ENCODE results near the gene ITGA1.
A peak's percentile ranks its signal among the peaks of the same experiment; 100 is the strongest.

ITGA1 gene

DNA sequence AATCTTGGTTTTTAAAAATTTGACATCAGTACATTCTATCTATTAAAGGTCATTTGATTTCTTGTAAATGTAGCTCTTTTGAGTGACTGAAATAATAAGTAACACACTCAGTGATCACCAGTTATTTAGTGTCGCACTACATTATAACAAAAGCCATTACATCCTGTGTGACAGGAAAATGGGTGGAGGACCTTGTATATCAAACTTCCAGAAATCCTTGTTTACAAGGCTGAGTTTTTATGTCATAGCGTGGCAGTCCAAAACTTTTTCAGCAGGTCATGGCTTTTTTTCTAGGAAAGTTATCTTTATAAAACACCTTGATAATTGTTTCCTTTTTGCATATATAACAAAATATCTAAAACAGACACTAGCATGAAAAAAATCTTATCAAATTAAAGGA lies 14.4 kb upstream of the ITGA1 start:
- no peak for FAIRE-seq

DNA sequence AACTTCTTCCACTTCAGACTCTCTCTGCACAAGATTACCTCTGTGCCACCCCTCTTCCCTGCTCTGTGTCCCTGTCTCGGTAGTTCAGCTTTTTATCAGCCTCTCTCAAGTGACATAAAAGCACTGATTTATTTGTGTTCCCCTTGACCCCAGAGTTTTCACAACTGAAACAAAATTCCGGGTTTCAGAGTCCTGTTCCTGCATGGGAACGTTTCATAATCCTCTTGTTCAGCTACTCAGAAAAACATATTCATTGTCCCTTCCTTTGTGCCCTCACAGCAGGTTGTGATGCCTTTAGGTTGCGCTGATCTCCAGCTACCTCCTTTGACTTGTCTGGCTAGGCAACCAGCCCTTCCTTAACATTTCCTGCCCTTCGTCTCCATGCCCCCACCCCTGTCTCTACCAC lies 13.7 kb upstream of the ITGA1 start:
- FAIRE-seq: no peak

DNA sequence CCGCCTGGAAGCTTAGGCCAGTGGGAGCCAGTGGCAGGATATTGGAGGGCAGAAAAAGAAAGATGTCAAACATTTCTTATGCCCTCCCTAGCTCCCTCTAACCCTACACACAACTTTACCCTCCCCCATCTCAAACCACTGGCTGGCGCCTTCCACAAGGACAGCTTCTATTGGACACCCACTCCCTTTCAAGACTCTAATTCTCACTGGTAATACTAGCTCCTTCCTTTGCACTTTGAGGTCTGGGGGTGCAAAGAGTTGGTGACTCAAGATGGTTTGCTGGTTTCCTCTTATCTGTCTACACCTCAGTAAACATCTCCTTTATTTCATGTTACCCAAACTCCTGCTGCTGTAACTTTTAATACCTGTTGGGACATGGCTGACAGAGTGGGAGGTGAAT lies 11.6 kb upstream of the ITGA1 start:
- FAIRE-seq: no peak

DNA sequence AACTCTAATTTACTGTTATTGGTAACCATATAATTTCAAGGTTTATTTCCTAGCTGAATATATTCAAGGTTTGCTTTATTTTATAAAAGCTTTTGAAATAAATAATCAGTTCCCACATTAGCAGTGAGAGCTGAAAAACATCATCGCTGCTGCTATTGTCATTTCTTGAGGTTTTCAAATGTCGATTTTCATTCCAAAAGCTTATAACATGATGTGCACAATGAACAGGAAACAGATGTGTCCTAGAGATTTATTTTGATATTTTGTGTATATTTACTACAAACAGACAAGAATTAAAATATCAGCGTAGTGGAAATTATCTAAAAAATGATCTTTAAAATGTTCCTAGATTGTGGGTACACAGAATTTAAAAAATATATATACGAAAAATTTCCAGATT lies 10.5 kb upstream of the ITGA1 start:
- no peak for FAIRE-seq

DNA sequence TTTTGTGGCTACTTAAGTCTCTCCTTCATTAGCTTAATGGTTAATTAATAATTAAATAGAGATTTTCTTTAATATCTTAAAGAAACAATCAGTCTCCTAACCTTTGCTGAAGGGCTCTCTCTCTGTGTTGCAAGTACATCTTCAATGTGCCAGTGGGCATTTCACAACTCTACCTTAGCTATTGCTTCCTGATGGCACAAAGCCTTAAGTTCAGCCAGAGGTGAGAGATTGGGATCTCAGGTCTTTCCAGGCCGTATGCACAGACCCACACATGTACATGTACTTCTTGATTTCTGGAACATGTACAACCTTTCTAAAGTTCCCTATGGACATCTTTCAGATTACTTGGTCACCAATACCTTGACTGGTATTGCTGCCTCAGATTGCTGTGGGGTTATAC lies 8.9 kb upstream of the ITGA1 start:
- no peak for FAIRE-seq

DNA sequence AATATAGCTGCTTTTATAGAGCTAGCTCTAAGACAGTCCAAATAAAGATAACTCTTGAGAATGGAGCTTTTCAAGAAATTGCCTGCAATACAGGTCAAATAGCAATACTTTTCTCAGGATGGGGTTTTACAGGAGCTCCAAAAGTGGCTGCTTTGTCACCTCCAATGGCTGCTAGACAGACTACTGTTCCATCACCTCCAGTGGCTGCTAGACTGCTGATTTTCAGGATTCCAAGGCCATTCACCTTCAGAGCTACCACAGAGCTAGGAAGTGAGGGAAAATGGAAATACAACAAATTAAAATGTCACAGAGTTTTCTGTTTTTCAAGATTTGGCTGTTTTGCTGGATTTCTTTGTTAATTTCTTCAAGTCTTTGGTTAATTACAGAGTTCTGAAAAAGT lies 8.5 kb upstream of the ITGA1 start:
- no peak for FAIRE-seq

DNA sequence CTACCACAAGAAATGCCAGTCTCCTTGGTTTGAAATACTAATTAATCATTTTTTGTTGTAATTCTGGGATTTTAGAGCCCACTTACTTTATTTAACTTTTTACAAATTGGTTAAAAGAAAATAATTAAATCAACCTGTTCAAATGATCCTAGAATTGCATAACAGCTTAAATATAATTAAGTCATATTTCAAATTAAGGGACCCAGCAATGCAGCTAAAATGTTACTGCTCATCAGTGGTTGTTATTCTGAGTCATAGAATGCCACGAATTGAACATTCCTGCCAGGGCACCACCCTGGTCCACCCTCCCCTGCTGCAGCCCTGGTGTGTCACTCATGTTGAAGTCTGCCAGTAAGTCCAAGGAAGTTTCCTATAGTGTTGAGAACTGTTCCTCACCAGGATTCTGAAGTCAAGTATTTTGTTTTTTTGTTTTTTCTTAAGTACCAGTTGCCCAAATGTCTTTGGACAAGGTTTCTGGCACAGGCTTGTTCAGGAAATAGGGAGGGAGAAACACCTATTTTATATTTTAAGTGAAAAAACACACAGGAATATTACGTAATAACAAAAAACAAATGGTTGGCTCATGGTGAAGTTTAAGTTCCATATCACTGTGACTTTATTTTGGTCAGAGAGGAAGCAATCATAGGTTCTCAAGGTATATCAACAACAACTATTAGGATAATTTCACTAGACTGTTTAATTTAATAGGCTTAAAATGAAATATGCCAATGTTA lies 4.3 kb upstream of the ITGA1 start:
- FAIRE-seq: no peak

DNA sequence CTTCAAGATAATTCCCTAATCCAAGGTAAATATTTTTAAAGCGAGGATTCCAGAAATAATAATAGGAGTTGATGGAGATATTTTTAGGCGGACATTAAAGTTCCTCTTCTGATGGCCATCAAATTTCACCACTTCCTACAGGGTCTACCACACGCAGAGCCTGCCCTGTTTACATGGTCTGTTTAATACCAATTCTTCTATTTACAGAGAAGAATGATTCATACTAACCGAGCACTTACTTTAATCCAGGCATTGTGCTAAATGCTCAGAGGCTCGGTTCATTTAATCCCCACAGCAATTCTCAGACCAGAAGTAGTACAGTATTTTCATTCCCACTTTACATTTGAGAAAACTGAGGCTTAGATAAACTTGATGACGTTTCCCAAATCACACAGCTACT lies 3.0 kb upstream of the ITGA1 start:
- no peak for FAIRE-seq

DNA sequence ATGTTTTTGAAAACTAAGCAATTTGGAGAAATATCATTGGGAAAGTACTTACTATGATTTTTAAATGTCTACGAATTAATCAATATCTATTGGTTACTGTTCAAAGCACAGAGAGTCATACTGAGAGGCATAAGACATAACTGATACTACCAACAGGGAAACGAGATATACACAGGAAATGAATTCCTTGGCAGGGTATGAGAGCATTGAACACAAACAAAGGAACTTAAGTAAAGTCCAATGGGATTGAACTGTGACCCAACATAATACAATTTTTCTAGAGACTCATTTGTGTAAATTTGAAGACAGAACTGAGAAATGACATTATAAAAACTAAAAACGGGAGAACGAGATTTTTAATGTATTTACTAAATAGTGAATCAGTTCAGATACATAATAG lies 1.3 kb upstream of the ITGA1 start:
- no peak for FAIRE-seq

DNA sequence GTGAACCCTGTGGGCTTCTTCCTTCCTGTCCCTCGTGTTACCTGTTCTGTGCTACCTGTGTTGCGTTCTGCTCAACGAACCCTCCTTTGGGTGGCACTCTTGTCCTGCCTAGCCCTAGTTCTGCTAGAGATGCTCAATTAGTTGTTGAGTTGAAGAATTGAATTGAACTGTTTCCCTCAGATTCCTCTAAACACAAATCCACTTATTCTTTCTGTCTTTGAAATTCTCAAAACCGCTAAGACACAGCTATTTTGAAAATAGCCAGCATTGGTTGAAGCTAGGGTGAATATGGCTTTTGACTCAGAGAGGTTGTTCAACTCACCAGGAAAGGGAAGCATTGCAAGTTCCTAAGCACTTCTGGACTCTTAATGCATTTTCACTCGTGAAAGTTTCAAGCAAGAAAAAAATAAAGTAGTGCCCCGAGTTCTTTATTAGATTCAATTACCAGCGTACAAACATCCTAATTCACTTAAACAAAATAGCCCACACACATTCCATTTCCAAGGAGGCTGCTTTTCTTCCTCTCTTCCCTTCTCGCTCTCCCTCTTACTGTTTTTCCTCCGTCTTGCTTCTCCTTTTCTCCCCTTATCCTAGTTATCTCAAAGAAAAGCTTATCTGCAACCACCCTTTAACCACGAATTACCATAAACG lies 642 bp upstream of the ITGA1 start:
- no peak for FAIRE-seq

DNA sequence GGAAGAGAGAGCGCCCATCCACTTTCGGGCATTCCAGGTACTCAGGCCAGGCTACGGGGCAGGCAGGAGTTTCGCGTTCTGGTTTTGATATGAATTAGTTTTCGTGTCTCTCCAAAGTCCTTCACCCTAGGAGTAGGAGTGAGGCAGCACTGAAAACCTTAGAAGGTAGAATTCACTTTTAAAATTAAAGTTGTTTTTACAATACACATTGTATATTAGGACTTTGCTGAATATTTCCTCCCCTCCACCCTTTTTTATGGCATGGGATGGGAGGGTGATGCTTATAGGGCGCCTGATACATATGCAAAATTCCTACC lies 747 bp downstream of the ITGA1 start:
- FAIRE-seq: no peak

DNA sequence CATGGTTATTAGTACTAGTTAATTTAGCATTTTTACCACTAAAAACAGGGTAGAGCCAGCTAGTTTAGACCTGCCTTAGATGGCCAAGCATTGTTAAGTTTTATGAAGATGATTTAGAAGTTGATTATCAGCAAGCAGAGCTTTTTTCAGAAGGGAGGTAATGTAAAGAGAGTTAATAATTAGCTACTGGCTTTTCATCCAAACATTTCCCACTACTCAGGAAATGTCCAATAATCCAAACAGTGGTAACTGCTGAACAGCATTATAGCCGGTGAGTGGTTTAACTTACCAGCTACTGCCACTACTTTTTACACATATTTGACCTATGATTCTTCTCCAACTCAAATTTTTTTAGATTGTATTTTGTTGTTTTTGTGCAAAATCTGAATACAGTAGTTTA lies 1.7 kb downstream of the ITGA1 start:
- no peak for FAIRE-seq

DNA sequence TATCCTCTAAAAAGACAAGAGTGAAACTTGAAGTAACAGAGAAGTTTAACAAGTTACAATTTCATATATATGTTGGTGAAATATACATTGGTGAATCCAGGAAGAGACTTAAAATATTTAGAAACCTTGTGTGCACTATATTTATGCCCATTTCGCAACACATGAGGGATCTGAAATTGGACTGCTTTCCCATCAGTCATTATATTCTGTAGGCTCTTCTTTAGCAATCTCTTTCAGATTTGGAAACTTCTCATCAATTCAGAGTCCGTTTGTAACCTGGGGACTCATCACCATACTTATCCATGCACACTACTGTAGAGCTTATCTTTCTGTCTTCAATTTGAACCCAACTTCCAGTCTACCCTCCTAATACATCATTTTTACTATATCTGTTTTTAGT lies 2.1 kb downstream of the ITGA1 start:
- no peak for FAIRE-seq

DNA sequence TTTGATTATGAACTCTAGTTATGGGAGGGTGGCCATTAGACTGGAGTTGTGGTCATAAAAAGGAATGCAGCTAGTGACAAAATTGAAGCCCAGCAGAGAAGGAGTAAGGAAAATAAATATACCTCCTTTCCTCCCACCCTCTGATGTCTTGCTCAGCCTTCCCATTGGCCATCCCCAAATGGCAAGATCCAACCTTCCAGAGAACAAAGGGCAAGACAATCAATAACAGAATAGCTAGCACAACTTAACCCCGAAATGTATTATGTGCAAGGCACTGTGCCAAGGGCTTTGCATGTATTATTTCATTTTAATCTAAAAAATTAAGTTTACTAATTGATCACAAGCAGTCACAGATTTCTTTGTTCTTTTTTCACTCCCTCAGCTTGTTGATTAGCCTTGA lies 3.6 kb downstream of the ITGA1 start:
- FAIRE-seq: no peak

DNA sequence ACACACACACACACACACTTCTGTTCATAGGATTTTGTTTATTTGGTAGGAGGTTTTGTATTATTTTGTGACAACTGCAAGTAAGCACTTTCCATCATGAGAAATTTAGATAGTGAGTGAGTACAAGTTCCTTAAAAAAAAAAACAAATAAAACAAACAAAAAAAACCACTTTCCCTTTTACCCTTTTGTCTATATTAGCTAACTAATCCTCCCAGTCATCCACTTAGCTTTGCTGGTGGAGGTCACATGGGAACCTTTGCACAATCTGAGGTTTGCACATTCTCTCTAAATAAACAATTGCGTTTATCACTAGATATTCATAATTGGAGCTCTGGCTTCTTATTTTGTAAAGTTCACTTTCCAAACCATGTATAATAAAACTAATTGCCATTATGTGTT lies 6.8 kb downstream of the ITGA1 start:
- FAIRE-seq: no peak

DNA sequence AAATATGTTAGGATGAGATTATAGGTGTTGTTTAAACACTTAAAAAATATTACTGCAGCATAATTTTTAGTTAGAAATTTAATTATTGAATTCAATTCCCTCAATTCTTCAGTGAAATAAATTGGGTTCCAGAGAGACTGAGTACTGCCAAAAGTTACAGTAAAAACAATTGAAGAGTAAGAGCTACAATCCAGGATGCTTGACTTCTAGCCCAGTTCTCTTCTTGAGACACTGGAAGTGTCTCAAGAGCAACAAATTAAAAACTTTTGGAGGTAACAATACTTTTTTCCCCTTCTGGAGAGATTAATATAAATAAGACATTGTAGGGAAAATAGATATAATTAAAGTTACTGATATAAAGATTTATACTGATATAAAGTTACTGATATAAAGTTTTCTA lies 8.3 kb downstream of the ITGA1 start:
- no peak for FAIRE-seq

DNA sequence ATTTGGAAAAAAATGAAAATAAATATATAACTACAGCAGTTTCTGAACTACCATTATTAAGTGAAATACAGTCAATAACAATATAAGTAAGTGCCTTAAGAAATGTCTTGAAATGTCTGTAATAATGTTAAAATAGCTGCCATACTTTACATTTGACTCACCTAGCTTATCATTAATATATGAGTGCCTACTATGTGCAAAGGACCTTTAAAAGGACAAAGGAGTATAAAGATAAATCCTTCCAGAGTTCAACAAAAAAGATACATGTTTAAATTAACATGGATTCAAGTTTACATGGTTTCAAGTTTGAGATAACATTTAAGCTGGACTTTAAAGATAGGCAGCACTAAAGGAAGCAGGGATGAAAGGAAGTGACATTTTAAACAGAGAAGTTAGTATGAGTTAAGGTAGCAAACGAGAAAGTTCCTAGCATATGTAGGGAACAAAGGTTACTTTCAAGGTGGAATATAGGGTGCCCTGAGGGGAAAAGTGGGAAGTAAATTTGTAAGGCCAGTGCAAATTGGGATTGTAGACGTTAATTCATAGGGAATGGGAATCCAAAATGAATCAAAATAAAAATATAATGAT lies 8.9 kb downstream of the ITGA1 start:
- no peak for FAIRE-seq

DNA sequence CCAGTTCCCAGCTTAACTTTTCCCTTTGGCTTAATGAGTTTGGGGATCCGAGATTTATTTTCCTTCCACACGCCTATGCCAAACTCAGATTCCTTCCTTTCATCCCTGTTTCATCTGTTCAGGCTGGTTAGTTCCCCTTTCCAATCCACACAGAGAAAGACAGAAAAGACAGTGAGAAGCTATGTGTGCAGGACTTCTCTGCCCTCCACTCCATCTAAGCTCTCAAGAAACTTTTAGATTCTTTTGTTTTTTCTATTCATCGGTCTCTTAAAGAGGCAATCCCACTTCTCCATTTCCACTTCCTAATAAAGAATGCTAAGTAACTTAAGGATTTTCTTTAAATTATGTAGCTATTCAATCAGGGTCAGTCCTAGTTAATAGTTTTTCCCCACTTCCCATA lies 11.2 kb downstream of the ITGA1 start:
- FAIRE-seq: no peak

DNA sequence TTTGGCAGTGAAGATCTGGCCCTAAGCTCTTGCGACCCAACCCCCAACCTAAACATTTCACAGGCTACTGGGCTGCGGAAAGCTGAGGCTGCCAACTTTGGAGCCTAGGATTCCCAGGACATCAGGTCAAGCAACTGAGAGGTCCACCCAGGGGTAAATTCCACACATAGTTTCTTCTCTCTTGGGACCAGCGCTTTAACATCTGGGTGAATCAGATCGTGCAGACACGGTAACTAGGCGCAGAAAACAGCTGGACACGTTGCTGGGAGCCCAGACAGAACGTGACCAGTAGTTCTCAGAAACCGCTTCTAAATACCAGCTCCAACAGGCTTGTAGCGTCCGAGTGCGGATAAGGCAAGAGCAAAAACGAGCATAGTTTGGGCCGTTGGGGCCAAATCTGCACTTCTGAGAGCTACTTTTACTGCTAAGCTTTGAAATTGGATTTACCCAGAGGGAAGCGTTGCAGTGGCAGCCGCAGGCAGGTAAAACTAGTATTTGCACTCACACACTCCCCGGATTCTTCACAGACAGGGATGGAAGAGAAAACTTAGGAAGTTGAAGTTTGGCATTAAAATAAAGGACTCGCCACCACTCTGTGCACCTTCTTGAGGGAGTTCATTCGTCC lies 11.8 kb downstream of the ITGA1 start:
- FAIRE-seq: no peak

DNA sequence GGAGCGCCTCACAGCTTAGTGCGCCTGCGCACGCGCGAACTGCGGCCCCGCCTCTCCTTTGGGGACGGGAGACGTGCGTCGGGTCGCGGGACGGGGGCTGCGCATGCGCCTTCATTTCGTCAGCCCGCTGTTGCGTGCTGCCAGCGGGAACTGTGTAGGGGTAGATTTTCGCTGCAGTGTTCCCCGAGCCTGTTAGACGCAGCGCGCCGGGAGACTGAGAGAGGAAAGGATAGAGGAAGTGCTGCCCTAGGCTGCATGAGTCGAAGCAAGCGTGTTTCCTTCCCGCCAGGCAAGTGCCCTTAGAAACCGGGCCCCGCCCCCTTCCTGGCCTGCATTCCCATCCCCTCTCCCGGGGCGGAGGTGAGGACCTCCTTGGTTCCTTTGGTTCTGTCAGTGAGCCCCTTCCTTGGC lies 12.3 kb downstream of the ITGA1 start:
- peak; percentile 21 for FAIRE-seq

DNA sequence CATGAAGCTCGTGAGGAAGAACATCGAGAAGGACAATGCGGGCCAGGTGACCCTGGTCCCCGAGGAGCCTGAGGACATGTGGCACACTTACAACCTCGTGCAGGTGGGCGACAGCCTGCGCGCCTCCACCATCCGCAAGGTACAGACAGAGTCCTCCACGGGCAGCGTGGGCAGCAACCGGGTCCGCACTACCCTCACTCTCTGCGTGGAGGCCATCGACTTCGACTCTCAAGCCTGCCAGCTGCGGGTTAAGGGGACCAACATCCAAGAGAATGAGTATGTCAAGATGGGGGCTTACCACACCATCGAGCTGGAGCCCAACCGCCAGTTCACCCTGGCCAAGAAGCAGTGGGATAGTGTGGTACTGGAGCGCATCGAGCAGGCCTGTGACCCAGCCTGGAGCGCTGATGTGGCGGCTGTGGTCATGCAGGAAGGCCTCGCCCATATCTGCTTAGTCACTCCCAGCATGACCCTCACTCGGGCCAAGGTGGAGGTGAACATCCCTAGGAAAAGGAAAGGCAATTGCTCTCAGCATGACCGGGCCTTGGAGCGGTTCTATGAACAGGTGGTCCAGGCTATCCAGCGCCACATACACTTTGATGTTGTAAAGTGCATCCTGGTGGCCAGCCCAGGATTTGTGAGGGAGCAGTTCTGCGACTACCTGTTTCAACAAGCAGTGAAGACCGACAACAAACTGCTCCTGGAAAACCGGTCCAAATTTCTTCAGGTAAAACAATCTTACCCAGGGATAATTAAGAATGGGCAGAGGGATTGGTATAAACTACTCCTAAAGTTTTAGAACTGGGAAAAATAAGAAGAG lies 12.9 kb downstream of the ITGA1 start:
- no peak for FAIRE-seq

DNA sequence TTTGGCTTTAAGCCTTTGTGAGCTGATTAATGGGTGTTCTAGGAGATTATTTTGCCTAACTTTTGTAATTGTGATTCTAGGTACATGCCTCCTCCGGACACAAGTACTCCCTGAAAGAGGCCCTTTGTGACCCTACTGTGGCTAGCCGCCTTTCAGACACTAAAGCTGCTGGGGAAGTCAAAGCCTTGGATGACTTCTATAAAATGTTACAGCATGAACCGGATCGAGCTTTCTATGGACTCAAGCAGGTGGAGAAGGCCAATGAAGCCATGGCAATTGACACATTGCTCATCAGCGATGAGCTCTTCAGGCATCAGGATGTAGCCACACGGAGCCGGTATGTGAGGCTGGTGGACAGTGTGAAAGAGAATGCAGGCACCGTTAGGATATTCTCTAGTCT lies 13.6 kb downstream of the ITGA1 start:
- FAIRE-seq: no peak

DNA sequence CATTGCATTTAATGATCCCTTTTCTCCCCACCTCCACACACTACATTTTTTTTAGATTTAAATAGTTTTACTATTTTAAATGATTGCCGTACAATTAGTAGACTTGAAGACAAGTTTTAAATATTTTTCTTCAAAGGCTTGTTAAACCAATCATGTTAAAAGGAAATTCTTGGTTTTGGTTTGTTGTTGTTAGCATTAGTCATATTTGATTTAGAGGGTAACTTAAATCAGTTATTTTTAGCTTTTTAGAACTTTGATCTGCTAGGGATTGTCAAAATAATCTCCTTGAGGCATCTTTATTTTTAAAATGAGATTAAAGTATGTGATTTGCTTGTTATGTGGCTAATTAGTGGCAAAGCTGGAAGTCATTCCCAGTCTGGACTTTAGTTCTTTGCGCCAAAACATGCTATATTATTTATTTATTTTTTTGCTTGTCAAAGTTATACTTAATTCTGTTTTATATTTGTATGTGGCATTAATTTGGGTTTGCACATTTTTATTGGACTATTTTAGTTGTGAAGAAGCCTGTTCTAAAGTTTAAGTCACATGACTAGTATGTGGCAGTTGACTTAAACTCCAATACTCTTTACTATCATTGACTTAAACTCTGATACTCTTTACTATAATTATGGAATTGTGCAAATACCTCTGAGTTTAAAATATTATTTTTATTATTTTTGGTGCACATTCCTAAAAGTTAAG lies 14.7 kb downstream of the ITGA1 start:
- FAIRE-seq: no peak

Data from A204.1 (cell line).